Brain microvascular endothelial cell (primary cell): Measurements from ENCODE around the gene TRAPPC12.

Experiments used
- DNase-seq: peaks from one replicate; pipeline ENCODE4 v3.0.0-alpha.2; 2020
- H3K27ac ChIP-seq: fragments of 250-450 bp; sonication (Bioruptor Pico); 2 replicates; pipeline ENCODE4 v1.5.1; 2020; ENCODE audit warnings: mild to moderate bottlenecking, moderate library complexity
- H3K27me3 ChIP-seq: fragments of 250-450 bp; sonication (Bioruptor Pico); replicated peaks from 2 replicates; pipeline ENCODE4 v1.5.1; 2020; ENCODE audit warnings: mild to moderate bottlenecking
- H3K36me3 ChIP-seq: fragments of 250-450 bp; sonication (Bioruptor Pico); replicated peaks from 2 replicates; pipeline ENCODE4 v1.5.1; 2020; ENCODE audit warnings: mild to moderate bottlenecking
- H3K4me3 ChIP-seq: 2 replicates; pipeline ENCODE4 v1.5.1; 2011; ENCODE audit warnings: low read depth, mild to moderate bottlenecking, control low read depth, low read length, moderate library complexity
- in situ Hi-C: cut with HindIII; loops from 2 replicates; pipeline ENCODE4 v1.10.0; 2017; ENCODE audit warnings: low sequenced_read_pairs, low pct_ligation_motif_present
- TF ChIP-seq, protein P1 (sequence below): IDR thresholded peaks from 2 replicates; pipeline ENCODE4 v1.5.1; 2011; ENCODE audit warnings: low read depth, mild to moderate bottlenecking, moderate library complexity, low read length, control low read depth, inconsistent platforms; ENCODE audit errors: missing control alignments

Gene TRAPPC12

DNA sequence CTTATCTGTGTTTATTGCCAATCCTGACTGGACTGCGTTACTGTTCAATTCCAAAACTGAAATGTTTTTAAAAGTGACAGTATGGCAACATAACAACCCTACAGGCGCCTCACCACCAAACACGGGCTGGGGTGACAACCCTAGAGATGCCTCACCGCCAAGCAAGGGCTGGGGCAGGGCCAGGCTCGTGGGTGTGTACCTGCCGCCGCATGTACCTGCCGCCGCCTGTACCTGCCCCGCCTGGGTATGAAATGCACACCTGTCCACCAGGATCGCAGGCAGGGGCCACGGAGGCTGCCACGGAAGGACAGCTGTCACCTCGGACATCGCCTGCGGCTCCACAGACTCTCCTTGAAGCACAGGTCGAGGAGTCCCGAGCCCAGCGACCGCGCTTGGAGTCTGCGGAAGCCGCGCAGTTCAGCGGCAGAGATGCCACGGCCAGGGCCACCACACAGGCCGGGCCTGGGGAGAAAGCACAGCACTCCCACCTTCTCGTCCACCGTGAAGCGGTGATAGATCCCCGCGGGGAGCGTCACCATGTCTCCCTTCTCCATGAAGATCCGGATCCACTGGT lies 120.9 kb downstream of the TRAPPC12 start:
- DNase-seq: no peak
- no peaks in the 10 kb centered on the region for H3K27me3 ChIP-seq
- no peak overlapping the region for H3K4me3 ChIP-seq
- no peak overlapping the region for H3K27ac ChIP-seq
- TF ChIP-seq, protein P1, sequence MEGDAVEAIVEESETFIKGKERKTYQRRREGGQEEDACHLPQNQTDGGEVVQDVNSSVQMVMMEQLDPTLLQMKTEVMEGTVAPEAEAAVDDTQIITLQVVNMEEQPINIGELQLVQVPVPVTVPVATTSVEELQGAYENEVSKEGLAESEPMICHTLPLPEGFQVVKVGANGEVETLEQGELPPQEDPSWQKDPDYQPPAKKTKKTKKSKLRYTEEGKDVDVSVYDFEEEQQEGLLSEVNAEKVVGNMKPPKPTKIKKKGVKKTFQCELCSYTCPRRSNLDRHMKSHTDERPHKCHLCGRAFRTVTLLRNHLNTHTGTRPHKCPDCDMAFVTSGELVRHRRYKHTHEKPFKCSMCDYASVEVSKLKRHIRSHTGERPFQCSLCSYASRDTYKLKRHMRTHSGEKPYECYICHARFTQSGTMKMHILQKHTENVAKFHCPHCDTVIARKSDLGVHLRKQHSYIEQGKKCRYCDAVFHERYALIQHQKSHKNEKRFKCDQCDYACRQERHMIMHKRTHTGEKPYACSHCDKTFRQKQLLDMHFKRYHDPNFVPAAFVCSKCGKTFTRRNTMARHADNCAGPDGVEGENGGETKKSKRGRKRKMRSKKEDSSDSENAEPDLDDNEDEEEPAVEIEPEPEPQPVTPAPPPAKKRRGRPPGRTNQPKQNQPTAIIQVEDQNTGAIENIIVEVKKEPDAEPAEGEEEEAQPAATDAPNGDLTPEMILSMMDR: no peak
- in situ Hi-C loops: no loop called here
- H3K36me3 ChIP-seq: peaks cover 15% of the 10 kb centered on the region

DNA sequence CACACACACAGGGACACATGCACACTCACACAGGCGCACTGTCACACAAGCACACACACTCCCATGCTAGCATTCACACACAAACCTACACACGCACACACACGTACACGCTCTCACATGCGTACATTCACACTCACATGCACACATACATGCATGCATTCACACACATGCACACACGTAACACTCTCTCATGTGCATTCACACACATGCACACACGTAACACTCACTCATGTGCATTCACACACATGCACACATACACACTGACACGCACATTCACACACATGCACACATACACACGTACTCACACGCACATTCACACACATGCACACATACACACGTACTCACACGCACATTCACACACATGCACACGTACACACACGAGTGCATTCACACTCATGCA lies 123.6 kb downstream of the TRAPPC12 start:
- in situ Hi-C loops: no loop called here
- no peak for DNase-seq
- H3K4me3 ChIP-seq: no peak overlapping the region
- TF ChIP-seq, protein P1: no peak
- H3K27ac ChIP-seq: no peak overlapping the region
- H3K36me3 ChIP-seq: peaks cover 15% of the 10 kb centered on the region
- no peaks in the 10 kb centered on the region for H3K27me3 ChIP-seq

DNA sequence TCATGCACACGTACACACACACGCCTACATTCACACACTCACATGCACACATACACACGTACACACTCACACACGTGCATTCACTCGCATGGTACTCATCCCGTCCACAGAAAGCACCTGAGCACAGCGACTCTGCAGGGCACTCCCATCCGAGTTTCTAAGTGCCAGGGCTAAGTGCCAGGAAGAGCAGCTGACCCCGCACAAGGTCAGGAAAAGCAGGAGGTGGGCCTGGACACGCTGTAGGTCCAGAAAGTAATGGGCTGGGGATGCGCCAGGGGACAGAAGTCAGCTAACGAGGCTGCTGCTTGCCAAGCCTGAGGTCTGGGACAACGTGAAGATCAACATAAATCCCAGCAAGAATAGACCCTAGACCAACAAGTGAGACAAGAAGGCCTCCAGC lies 124.0 kb downstream of the TRAPPC12 start:
- no peaks in the 10 kb centered on the region for H3K27me3 ChIP-seq
- H3K4me3 ChIP-seq: no peak overlapping the region
- no peak for DNase-seq
- peaks cover 13% of the 10 kb centered on the region for H3K36me3 ChIP-seq
- H3K27ac ChIP-seq: no peak overlapping the region
- in situ Hi-C loops: no loop called here
- TF ChIP-seq, protein P1: no peak

GRCh38 chr2:3504741-3505140 lies 125.2 kb downstream of the TRAPPC12 start:
- Histone ChIP-seq H3K36me3 (peaks cover 2% of the 10 kb centered on the region), H3K27ac (no peak overlapping the region), H3K4me3 (no peak overlapping the region), H3K27me3 (no peaks in the 10 kb centered on the region)
- no peak for DNase-seq
- in situ Hi-C loops: no loop called here
- TF ChIP-seq, protein P1: no peak

- in situ Hi-C loops: no loop called here
Observed at GRCh38 chr2:3505771-3506170, 126.3 kb downstream of the TRAPPC12 start.

More at GRCh38 chr2:3505771-3506170, 126.3 kb downstream of the TRAPPC12 start:
- Histone ChIP-seq H3K27ac (no peak overlapping the region), H3K4me3 (no peak overlapping the region), H3K36me3 (peaks cover 2% of the 10 kb centered on the region), H3K27me3 (no peaks in the 10 kb centered on the region)
- DNase-seq: no peak
- TF ChIP-seq, protein P1: no peak
